Activated gamma-delta T cell treated with Interleukin-2 at 50 U/mL for 16 hours (primary cell): ENCODE measurements around the gene DSE.

ENCODE experiments used
- DNase-seq: peaks from one replicate; pipeline ENCODE4 v3.0.0-alpha.2; 2020

DSE gene

DNA sequence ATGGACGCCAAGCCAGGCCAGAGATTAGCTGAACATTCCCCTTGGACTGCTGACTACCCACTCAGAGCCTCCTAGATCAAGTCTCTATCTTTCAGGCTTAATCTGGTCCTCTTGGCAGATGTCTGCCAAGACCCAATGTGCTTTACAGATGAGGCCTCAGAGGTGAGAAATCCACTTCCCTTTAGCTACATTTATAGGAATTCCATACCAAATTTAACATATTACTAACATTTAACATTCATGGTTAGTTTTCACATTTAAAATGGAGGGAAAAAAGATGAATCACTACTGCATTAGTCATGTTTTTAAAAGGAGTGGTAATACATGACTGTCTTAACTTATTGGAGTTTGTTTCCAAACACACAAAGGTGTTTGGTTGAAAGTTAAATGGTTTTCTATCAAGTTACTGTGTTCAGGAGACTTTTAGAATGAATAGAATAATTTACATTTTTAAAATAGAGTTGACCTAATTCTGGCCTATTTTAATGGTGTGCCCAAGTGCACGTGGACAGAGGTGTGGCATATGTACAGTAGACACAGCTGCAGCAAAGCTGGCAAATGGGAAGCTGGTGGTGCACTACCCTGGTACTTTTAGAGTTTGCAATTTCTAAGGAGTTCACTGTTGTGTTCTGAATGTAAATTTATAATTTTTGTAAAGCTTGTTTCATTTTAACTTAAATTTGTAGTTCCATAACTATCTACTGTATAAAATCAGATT lies 48.5 kb downstream of the DSE start:
- no peak for DNase-seq

DNA sequence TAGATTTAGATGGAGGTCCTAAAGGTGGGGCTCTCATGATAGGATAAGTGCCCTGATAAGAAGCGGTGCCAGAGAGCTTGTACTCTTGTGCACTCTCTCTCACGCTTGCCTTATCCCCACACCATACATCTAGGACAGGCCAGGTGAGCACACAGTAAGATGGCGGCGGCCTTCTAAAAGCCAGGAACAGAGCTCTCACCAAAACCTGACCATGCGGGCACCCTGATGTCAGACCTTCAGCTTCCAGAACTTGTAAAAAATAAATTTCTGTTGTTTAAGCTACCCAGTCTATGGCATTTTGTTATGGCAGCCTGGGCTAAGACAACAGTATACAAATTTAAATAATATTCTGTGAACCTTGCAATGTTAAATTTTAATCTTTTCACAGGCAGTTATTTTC lies 49.6 kb downstream of the DSE start:
- DNase-seq, result no peak

GRCh38 chr6:116422238-116422637 lies 51.5 kb downstream of the DSE start:
- DNase-seq, result no peak

DNA sequence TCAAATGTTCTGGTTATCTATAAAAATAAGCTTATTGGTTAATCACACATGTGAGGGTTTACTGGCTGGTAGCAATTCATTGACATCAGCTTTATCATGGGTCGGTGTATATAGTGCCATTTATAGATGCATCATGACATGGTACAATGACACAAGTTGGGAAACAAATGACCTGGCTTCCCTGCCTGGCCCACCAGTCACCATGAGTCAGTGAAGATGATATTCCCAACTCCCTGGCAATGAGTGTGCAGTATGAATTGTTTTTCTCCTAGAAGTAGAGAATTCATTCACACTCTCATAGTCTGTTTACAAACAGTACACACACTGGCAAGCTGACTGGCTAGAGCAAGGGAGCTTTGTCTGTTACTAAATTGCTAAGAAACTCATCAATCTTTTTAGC lies 53.3 kb downstream of the DSE start:
- DNase-seq, result no peak

- DNase-seq, result no peak
Measured at GRCh38 chr6:116426551-116426950, 55.8 kb downstream of the DSE start.

- no peak for DNase-seq
Measured at GRCh38 chr6:116429111-116429510, 58.4 kb downstream of the DSE start.

DNA sequence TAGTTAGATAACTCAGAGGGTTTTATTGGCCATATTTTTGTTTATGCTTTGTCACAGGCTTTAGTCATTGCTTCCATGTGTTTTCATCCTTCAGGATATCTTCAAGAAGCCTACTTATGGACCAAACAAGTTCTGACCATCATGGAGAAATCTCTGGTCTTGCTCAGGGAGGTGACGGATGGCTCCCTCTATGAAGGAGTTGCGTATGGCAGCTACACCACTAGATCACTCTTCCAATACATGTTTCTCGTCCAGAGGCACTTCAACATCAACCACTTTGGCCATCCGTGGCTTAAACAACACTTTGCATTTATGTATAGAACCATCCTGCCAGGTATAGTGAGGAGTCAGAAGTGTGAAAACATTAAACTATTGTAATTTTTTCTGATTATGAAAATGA lies 60.1 kb downstream of the DSE start:
- no peak for DNase-seq

DNA sequence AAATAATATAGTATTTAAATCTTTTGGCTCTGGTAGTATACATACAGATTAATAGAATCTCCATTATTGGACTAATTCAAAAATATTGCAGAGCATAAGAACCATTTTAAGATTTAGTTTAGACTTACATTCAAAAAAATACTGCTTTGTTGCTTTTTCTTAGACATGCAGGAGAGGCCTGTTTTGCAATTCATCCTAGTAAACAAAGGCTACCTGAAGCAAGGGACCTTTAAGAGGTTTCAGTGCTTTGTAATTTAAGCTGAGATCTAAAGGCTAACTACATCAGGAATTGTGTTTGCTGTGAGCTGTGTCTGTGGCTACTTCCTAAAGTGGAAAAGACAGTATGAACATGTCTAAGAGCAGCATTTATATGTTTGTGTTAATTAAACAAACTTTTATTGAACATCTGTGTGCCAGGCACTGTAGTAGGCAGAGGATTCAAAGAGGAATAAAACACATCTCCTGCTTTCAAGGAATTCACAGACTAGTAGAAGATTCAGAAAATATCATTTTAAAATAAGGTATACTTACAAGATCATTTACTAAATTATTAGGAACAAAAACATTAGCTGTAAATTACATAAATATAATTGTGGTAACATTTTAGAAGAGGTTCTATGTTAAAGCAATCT lies 61.3 kb downstream of the DSE start:
- no peak for DNase-seq

DNA sequence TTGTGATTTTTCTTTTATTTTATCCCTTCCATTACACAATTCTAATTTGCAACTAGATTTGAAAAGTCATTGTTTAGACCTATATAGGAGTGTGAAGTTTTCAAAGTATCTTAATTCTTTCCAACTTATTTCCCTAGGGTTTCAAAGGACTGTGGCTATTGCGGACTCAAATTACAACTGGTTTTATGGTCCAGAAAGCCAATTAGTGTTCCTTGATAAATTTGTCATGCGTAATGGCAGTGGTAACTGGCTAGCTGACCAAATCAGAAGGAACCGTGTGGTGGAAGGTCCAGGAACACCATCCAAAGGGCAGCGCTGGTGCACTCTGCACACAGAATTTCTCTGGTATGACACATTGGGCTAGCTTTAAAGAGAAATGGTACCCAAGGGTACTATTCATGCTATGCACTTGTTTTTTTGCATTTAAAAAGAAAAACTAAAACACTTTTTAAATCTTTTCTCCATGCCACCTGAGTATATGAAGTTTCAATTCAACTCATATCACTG lies 62.5 kb downstream of the DSE start:
- DNase-seq, result no peak

GRCh38 chr6:116434056-116434725 lies 63.4 kb downstream of the DSE start:
- DNase-seq, result no peak

GRCh38 chr6:116436586-116436985 lies 65.8 kb downstream of the DSE start:
- no peak for DNase-seq

GRCh38 chr6:116437656-116438055 lies 66.9 kb downstream of the DSE start:
- no peak for DNase-seq

DNA sequence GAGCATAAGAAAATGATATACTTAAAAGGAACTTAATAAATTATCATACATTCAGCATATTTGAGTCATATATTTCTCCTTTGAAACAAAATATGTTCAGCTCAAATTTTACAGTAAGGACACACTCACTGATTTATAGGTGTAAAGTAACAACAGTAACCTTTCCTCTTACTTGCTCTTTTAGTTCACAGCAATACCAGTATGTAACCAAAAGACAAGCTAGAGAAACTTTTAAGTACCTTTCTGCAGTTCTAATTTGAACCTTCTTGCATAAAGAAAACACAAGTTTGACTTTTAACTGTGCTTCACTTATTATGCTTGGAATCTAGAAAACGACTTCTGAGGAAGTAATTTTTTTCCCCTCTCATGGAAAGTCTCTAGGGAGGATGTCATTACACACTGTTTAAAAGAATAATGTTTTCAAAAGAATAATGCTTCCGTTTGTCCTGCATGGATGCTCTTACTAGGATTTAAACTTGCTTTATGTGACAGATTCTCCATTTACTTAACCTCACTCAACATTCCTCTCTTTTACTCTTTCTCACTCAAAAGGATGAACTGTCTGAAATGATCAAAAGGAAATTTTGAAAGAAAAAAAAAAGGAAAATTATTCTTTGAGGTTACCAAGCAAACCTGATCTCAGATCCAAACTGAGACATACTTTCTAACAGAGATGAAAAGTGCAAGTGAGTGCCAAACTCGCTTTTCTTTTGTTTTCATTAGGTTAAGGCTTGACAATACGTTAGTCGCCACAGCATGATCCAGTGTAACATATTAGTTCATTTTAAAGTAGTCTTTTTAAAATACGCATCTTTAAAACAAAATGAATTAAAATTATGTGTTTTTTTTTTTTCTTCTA lies 68.1 kb downstream of the DSE start:
- DNase-seq, result no peak

GRCh38 chr6:116439522-116440051 lies 68.8 kb downstream of the DSE start:
- no peak for DNase-seq

- DNase-seq, result no peak
Measured at GRCh38 chr6:116443105-116443504, 72.4 kb downstream of the DSE start.

GRCh38 chr6:116444092-116444491 lies 73.3 kb downstream of the DSE start:
- no peak for DNase-seq

- DNase-seq, result no peak
Measured at GRCh38 chr6:116444575-116444974, 73.8 kb downstream of the DSE start.

DNA sequence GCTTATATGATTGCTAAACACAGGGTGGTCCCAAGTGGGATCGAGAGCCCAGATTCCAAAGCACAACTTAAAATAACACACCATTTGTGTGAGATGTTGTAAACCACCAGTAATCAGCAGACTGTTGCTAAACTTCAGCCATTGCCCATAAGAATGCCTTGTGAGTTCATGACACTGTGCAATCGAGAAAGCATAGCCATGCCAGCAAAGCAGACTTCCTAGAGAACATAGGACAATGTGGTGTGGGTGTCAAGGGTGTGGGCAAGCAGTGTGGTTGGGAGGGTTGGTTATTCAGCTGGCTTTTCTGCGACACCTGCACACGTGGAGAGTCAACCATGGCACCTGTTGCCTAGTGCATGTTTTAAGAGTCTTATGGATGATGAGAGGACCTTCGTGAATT lies 74.4 kb downstream of the DSE start:
- DNase-seq, result no peak

DNA sequence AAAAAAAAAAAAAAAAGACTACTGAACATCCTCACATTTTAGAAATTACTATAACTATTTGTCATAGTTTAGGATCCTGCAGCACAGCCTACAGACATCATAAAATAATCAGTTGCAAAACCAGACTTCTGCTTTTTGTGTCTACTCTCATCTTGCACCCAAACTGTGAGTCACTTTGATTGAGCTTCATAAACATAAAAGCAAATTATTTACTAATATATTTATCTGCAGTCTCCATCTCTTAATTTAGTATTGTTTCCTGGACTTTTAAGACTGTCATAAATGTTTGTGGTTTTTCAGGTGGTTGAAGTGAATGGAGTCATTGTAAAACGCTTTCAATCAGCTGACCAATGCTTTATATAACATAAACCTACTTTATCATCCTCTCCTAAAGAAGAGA lies 75.7 kb downstream of the DSE start:
- DNase-seq, result no peak

DNA sequence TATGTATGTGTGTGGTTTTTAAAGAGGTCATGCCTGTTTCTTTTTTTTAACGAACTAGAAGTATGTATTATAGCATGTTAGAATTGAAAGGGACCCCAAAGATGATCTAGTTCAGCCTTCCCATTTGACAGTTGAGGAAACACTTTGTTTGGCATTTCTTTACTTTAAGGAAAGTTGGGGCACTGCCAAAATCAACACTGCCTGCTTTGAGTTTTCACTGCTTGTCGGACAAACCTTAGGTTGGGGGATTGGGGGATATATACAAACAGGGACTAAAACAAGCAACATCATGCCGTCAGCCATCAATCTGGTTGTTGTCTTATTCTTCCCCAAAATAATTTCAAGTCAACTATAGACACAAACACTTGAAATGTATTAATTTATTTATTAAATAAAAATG lies 76.3 kb downstream of the DSE start:
- DNase-seq, result no peak

GRCh38 chr6:116447496-116448011 lies 76.8 kb downstream of the DSE start:
- no peak for DNase-seq

DNA sequence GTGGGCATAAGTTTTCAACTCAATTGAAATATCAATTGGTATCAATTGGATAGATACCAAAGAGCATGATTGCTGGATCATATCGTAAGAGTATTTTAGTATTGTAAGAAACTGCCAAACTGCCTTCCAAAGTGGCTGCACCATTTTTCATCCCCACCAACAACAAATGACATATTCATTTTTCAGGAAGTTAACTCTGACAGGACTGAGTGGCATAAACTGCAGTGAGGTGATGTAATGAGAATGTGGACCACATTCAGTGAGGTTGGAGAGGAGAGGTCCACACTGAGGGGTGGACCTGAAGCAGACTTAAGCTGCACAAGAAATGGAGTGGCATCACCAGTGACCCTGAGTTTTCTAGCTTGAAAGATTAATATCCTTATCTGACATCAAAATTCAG lies 78.8 kb downstream of the DSE start:
- DNase-seq, result no peak
